GM23248 (cell line): ENCODE data around the gene COL23A1. TPM values are rescaled to one million over a fixed set of nuclear protein-coding genes. Genes with fewer than 3 reads are reported as not detected.

ENCODE experiments used
- DNase-seq: peaks from one replicate; pipeline ENCODE4 v3.0.0-alpha.2; 2015
- H2AFZ ChIP-seq: fragments of 200-600 bp; sonication (generic); 2 replicates; pipeline ENCODE4 v1.6.1; 2016; ENCODE audit warnings: antibody characterized with exemption
- H3F3A ChIP-seq: fragments of 200-600 bp; sonication (generic); 2 replicates; pipeline ENCODE4 v1.6.1; 2016; ENCODE audit warnings: mild to moderate bottlenecking, antibody characterized with exemption, mixed run types; ENCODE audit not compliant: insufficient read depth
- H3K27ac ChIP-seq: fragments of 200-600 bp; sonication (generic); 2 replicates; pipeline ENCODE4 v1.5.1; 2016; ENCODE audit warnings: mild to moderate bottlenecking
- H3K27me3 ChIP-seq: fragments of 200-600 bp; sonication (generic); replicated peaks from 2 replicates; pipeline ENCODE4 v1.6.1; 2016; ENCODE audit warnings: mild to moderate bottlenecking; ENCODE audit not compliant: insufficient read depth
- H3K36me3 ChIP-seq: fragments of 200-600 bp; sonication (generic); 2 replicates; pipeline ENCODE4 v1.6.1; 2016; ENCODE audit warnings: low read depth, mild to moderate bottlenecking
- H3K4me1 ChIP-seq: fragments of 200-600 bp; sonication (generic); 2 replicates; pipeline ENCODE4 v1.6.1; 2016; ENCODE audit warnings: mild to moderate bottlenecking; ENCODE audit not compliant: insufficient read depth
- H3K4me2 ChIP-seq: fragments of 200-600 bp; sonication (generic); one replicate; pipeline ENCODE4 v1.6.1; 2016; ENCODE audit warnings: mild to moderate bottlenecking; ENCODE audit not compliant: unreplicated experiment
- H3K4me3 ChIP-seq: fragments of 200-600 bp; sonication (generic); 2 replicates; pipeline ENCODE4 v1.5.1; 2016; ENCODE audit warnings: mild to moderate bottlenecking
- H3K79me2 ChIP-seq: fragments of 200-600 bp; sonication (generic); 2 replicates; pipeline ENCODE4 v1.6.1; 2016; ENCODE audit warnings: mild to moderate bottlenecking; ENCODE audit not compliant: insufficient read depth
- H3K9ac ChIP-seq: fragments of 200-600 bp; sonication (generic); 2 replicates; pipeline ENCODE4 v1.6.1; 2016; ENCODE audit warnings: mild to moderate bottlenecking
- H3K9me2 ChIP-seq: fragments of 200-600 bp; sonication (generic); 2 replicates; pipeline ENCODE4 v1.6.1; 2016; ENCODE audit warnings: mixed run types, mild to moderate bottlenecking, moderate library complexity; ENCODE audit not compliant: insufficient read depth
- H3K9me3 ChIP-seq: fragments of 200-600 bp; sonication (generic); one replicate; pipeline ENCODE4 v1.6.1; 2017; ENCODE audit warnings: low read depth
- H4K20me1 ChIP-seq: fragments of 200-600 bp; sonication (generic); 2 replicates; pipeline ENCODE4 v1.6.0; 2016; ENCODE audit not compliant: insufficient read depth
- EZH2 ChIP-seq: fragments of 200-600 bp; sonication (generic); IDR thresholded peaks from 2 replicates; pipeline ENCODE4 v1.6.1; 2018; ENCODE audit warnings: antibody characterized with exemption, mild to moderate bottlenecking; ENCODE audit not compliant: insufficient read depth, poor library complexity, severe bottlenecking
- EZH2phosphoT487 ChIP-seq: fragments of 200-600 bp; sonication (generic); IDR thresholded peaks from 2 replicates; pipeline ENCODE4 v1.6.1; 2018; ENCODE audit warnings: antibody characterized with exemption, moderate library complexity, mild to moderate bottlenecking, low read depth; ENCODE audit not compliant: insufficient read depth
- WGBS, 2 experiments: methylation state at CpG; one replicate each; pipeline ENCODE4 v1.1.6; 2015 to 2017; ENCODE audit warnings: low lambda C conversion rate in 2 of 2, low coverage in 1 of 2; ENCODE audit errors: missing lambda C conversion rate in 2 of 2; 5-methylcytosine and 5-hydroxymethylcytosine counted together
- in situ Hi-C: fragments of 300-500 bp; cut with MboI; formaldehyde crosslinking; loops from 2 replicates; pipeline ENCODE4 v1.15.0; 2020
- polyA plus RNA-seq: library from polyadenylated mRNA; unstranded; fragments of >200 nt; fragmentation: Nextera tagmentation; extraction: Ambion mirVana; gene quantifications from 2 replicates; pipeline ENCODE4 v1.2.1, GENCODE V29; 2016
- total RNA-seq: library from RNA; depleted of rRNA; stranded (reverse); fragments of >200 nt; shearing (Covaris generic); gene quantifications from 2 replicates; pipeline ENCODE4 v1.2.3, GENCODE V29; 2014

The COL23A1 gene
- total and polyA plus RNA-seq, 2 experiments from 2014 or later = not detected

GRCh38 chr5:178544166-178544834, 45.9 kb downstream of the COL23A1 start:
- H3K9me3 ChIP-seq = no peaks in the 10 kb centered on the region
- no peaks in the 10 kb centered on the region for H3K79me2 ChIP-seq
- 79 to 81% methylated on average over 22 of the region's 22 CpGs for WGBS, 2 experiments
- H3K27ac ChIP-seq = no peak overlapping the region
- no peaks in the 10 kb centered on the region for H4K20me1 ChIP-seq
- H3F3A ChIP-seq = no peaks in the 10 kb centered on the region
- no peak for DNase-seq
- no peak overlapping the region for H3K4me3 ChIP-seq
- H3K9me2 ChIP-seq = no peaks in the 10 kb centered on the region
- H3K4me2 ChIP-seq = no peak overlapping the region
- H3K4me1 ChIP-seq = no peaks in the 10 kb centered on the region
- H2AFZ ChIP-seq = no peak overlapping the region
- no peaks in the 10 kb centered on the region for H3K27me3 ChIP-seq
- TF ChIP-seq EZH2phosphoT487 (no peak), EZH2 (no peak)
- H3K9ac ChIP-seq = no peak overlapping the region
- no peaks in the 10 kb centered on the region for H3K36me3 ChIP-seq
- in situ Hi-C loops = no loop called here

- in situ Hi-C loops = no loop called here
Observed at GRCh38 chr5:178542455-178542854, 47.7 kb downstream of the COL23A1 start.

GRCh38 chr5:178540526-178540925, 49.7 kb downstream of the COL23A1 start:
- no peak for DNase-seq
- no peak overlapping the region for H3K9ac ChIP-seq
- TF ChIP-seq EZH2 = no peak
- no peak for TF ChIP-seq EZH2phosphoT487
- WGBS, 2 experiments = 51 to 60% methylated on average over 6 of the region's 6 CpGs
- H3K79me2 ChIP-seq = no peaks in the 10 kb centered on the region
- no peaks in the 10 kb centered on the region for H3K9me3 ChIP-seq
- H3K4me1 ChIP-seq = no peaks in the 10 kb centered on the region
- H3K36me3 ChIP-seq = no peaks in the 10 kb centered on the region
- no peaks in the 10 kb centered on the region for H3K9me2 ChIP-seq
- no peak overlapping the region for H2AFZ ChIP-seq
- H3K27ac ChIP-seq = no peak overlapping the region
- H3K27me3 ChIP-seq = no peaks in the 10 kb centered on the region
- H3K4me2 ChIP-seq = no peak overlapping the region
- H3F3A ChIP-seq = no peaks in the 10 kb centered on the region
- H3K4me3 ChIP-seq = no peak overlapping the region
- no peaks in the 10 kb centered on the region for H4K20me1 ChIP-seq
- in situ Hi-C loops = no loop called here

More at GRCh38 chr5:178542455-178542854, 47.7 kb downstream of the COL23A1 start:
- Histone ChIP-seq H3K27me3 (no peaks in the 10 kb centered on the region), H3K27ac (no peak overlapping the region), H3K4me2 (no peak overlapping the region), H3K9me3 (no peaks in the 10 kb centered on the region), H2AFZ (no peak overlapping the region), H4K20me1 (no peaks in the 10 kb centered on the region), H3K4me3 (no peak overlapping the region), H3K36me3 (no peaks in the 10 kb centered on the region), H3K4me1 (no peaks in the 10 kb centered on the region), H3K9ac (no peak overlapping the region), H3F3A (no peaks in the 10 kb centered on the region), H3K79me2 (no peaks in the 10 kb centered on the region), H3K9me2 (no peaks in the 10 kb centered on the region)
- 32 to 39% methylated on average over 5 to 7 of the region's 7 CpGs for WGBS, 2 experiments
- no peak for DNase-seq
- no peak for TF ChIP-seq EZH2
- TF ChIP-seq EZH2phosphoT487 = no peak

GRCh38 chr5:178538741-178539229, 51.4 kb downstream of the COL23A1 start:
- no peak overlapping the region for H3K4me2 ChIP-seq

More at GRCh38 chr5:178538741-178539229, 51.4 kb downstream of the COL23A1 start:
- no peaks in the 10 kb centered on the region for H4K20me1 ChIP-seq
- H3K27ac ChIP-seq = no peak overlapping the region
- H3K36me3 ChIP-seq = no peaks in the 10 kb centered on the region
- H3K9me2 ChIP-seq = no peaks in the 10 kb centered on the region
- in situ Hi-C loops = no loop called here
- TF ChIP-seq EZH2 (no peak), EZH2phosphoT487 (no peak)
- H3K4me3 ChIP-seq = no peak overlapping the region
- no peaks in the 10 kb centered on the region for H3K9me3 ChIP-seq
- no peaks in the 10 kb centered on the region for H3K4me1 ChIP-seq
- DNase-seq = no peak
- 69% methylated on average over 7 of the region's 7 CpGs for WGBS, 2 experiments
- H3K27me3 ChIP-seq = no peaks in the 10 kb centered on the region
- H3F3A ChIP-seq = no peaks in the 10 kb centered on the region
- no peak overlapping the region for H3K9ac ChIP-seq
- H2AFZ ChIP-seq = no peak overlapping the region
- H3K79me2 ChIP-seq = no peaks in the 10 kb centered on the region
